ENCODE data around the gene HELZ2.

The HELZ2 gene

DNA sequence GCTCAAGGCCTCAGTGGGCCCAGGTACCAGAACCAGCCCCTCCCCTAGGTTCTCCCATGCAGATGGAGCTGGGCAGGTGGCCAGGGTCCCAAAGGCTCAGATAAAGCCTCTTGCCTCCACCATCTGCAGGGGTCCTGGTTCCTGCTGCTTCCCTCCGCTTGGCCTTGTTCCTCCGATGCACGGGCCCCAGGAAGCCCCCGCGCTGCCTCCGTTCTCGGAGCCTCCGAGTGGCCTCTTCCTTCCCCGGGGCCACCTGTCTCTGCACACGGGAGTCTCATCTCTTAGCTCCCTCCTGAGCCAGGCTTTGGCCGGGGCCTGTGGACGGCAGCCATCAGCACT, 35.0 kb downstream of the HELZ2 start:
- TF ChIP-seq, protein P1, sequence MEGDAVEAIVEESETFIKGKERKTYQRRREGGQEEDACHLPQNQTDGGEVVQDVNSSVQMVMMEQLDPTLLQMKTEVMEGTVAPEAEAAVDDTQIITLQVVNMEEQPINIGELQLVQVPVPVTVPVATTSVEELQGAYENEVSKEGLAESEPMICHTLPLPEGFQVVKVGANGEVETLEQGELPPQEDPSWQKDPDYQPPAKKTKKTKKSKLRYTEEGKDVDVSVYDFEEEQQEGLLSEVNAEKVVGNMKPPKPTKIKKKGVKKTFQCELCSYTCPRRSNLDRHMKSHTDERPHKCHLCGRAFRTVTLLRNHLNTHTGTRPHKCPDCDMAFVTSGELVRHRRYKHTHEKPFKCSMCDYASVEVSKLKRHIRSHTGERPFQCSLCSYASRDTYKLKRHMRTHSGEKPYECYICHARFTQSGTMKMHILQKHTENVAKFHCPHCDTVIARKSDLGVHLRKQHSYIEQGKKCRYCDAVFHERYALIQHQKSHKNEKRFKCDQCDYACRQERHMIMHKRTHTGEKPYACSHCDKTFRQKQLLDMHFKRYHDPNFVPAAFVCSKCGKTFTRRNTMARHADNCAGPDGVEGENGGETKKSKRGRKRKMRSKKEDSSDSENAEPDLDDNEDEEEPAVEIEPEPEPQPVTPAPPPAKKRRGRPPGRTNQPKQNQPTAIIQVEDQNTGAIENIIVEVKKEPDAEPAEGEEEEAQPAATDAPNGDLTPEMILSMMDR (IDR thresholded peaks at IDR 0.05; ENCODE audit: control insufficient read depth, extremely low read depth, insufficient read depth): no peak
- peak overlapping the region; percentile 51 for H3K4me3 ChIP-seq (ENCODE audit: low read depth, low read length)
- DNase-seq (ENCODE audit: low read depth): no peak

DNA sequence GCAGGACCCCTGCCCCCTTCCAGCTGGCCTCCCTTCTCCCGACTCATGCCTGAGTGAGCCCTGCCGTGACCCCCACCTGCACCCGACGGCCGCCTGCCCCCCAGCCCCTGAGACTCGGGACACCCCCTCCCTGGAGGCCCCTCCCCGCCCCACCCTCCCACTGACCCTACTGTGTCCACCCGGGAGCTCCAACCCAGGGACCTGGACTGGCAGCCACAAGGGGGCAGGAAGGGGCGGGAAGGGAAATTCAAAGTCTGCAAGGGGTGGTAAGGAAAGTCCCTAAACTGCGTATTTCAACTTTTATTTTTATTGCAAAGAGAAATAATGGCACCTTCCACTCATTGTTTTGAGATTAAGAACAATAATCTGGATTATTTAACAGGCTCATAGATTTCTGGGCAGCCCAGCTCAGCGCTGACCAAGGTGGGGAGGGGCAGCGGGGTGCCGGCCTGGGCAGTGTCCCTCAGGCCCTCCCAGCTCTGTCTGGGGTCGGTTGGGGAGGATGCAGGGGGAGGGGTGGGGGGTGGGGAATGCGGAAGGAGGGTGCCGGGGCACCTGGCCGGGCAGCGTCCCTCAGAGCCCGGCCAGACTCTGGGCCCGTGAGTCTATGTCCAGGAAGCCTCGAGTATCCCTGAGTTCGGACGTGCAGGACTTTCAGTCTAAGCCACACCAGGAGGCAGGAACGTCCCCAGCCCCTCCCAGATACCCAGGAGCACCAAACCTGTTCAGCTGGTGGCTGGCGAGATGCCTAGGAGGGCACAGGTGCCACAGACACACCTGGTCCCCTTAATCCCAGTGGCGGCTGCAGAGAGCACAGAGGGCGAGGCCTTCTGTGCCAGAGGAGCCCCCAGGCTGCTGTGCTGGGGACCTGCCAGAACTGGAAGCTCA, 35.6 kb downstream of the HELZ2 start:
- H3K4me3 ChIP-seq (ENCODE audit: low read depth, low read length): peak overlapping the region; percentile 51
- peak; percentile 92 for DNase-seq (ENCODE audit: low read depth)

DNA sequence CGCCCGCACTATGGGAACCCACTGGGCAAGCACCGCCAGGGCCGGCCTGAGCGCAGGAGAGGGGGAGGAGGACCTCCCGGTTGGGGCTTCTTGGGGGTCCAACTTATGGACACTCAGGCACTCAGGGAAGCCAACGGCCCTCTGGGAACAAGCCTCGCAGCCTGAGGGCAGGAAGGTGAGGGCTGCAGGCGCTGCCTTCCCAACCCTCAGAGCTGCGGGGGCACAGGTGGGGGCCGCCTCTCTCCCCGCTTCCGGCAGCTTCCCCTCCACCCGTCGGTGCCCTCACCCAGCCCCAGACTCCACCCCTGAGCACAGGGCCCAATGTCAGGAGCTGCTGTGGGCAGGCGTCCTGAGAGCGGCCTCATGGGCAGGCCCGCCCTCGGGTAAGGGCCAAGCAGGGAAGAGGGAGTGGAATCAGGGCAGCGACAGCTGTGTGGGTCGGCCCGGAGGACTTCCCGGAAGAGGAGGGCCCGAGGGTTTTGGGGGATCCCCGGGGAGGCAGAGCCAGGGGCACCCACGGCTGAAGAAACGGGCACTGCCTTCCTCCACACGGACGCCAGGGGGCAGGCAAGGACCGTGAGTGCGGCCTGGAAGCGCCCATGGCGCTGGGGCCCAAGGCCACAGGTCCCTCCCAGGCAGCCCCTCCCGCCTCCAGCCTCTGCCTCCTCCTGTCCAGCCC, 36.4 kb downstream of the HELZ2 start:
- peak; percentile 91 for DNase-seq (ENCODE audit: low read depth)
- H3K4me3 ChIP-seq (ENCODE audit: low read depth, low read length): peak overlapping the region; percentile 51
- TF ChIP-seq, protein P1 (IDR thresholded peaks at IDR 0.05; ENCODE audit: control insufficient read depth, extremely low read depth, insufficient read depth): peak; percentile 93

More for the DNA sequence above, 35.6 kb downstream of the HELZ2 start:
- TF ChIP-seq, protein P1 (IDR thresholded peaks at IDR 0.05; ENCODE audit: control insufficient read depth, extremely low read depth, insufficient read depth): peak; percentile 27; the same call in 1 of the 2 replicates

- peak within 1 kb of the TSS; percentile 51 for H3K4me3 ChIP-seq (ENCODE audit: low read depth, low read length)
- TF ChIP-seq, protein P1 (IDR thresholded peaks at IDR 0.05; ENCODE audit: control insufficient read depth, extremely low read depth, insufficient read depth): no peak
- no peak for DNase-seq (ENCODE audit: low read depth)
Observed at GRCh38 chr20:63536997-63537524, 37.0 kb downstream of the HELZ2 start, which contains the start of gene PTK6. TSS of gene PTK6 (minus strand) at chr20:63537376. CDS start at chr20:63537314, 62 bp downstream.

- H3K4me3 ChIP-seq (ENCODE audit: low read depth, low read length): peak overlapping the region; percentile 51
- TF ChIP-seq, protein P1 (IDR thresholded peaks at IDR 0.05; ENCODE audit: control insufficient read depth, extremely low read depth, insufficient read depth): no peak
Observed at GRCh38 chr20:63536241-63536977, 37.6 kb downstream of the HELZ2 start.

DNA sequence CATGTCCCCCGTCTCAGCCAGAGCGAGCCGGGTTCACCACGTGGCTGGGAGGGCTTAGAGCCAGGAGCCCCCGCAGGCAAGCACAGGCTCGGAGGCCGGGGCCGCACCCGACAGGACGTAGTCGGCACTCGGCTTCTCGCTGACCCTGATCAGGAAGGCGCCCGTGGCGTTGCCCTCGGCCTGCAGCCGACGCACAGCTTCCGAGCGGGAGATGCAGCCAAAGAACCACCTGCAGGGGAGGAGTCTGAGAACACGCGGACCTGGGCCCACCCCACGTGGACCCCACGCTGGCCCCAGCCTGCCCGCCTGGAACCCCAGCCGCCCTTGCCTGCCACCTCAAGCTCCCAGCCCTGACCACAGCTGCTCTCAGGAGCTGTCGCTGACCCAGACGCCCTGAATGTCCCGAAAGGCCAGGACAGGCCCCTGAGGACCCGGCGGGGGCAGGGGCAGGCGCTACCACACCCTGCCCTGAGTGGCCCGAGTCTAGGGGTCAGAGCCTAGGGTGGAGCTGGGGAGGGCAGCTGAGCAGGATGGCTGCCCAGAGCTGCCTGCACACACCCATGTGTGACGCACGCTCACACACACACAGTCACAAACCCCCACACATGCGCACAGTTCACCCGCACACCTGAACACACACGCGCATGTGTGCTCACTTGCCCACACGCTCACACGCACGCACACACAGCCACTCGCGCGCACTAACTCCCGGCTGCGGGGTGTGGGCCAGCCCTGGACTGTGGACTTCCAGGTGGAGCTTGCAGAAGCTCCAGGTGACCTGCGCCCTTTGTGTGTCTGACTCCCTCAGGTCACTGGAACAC, 39.0 kb downstream of the HELZ2 start:
- no peak overlapping the region for H3K4me3 ChIP-seq (ENCODE audit: low read depth, low read length)
- no peak for DNase-seq (ENCODE audit: low read depth)
- TF ChIP-seq, protein P1 (IDR thresholded peaks at IDR 0.05; ENCODE audit: control insufficient read depth, extremely low read depth, insufficient read depth): no peak

More at GRCh38 chr20:63536241-63536977, 37.6 kb downstream of the HELZ2 start:
- DNase-seq (ENCODE audit: low read depth): peak; percentile 19
